Measurements from ENCODE around the gene PAX6.

Gene PAX6

GRCh38 chr11:31855466-31855865 lies 44.3 kb upstream of the PAX6 start:
- no peak for DNase-seq (ENCODE audit: low read depth in 1 of 2, low spot score in 1 of 2)
- TF ChIP-seq CTCF (IDR thresholded peaks at IDR 0.05; ENCODE audit: insufficient read depth, low read length) (no peak), SPI1 (IDR thresholded peaks at IDR 0.05; ENCODE audit: borderline replicate concordance, low read depth) (no peak), REST (IDR thresholded peaks at IDR 0.05; ENCODE audit: insufficient replicate concordance, low read depth) (no peak), POLR2AphosphoS5 (IDR thresholded peaks at IDR 0.05; ENCODE audit: low read depth) (no peak), GABPA (IDR thresholded peaks at IDR 0.05; ENCODE audit: low read depth) (no peak)
- peaks cover 3% of the 10 kb centered on the region for H3K27me3 ChIP-seq (ENCODE audit: insufficient read depth, poor library complexity, severe bottlenecking)
- no peak overlapping the region for H3K27ac ChIP-seq (replicated peaks)
- H3K4me3 ChIP-seq (replicated peaks; ENCODE audit: insufficient read depth, low read length): no peak overlapping the region

GRCh38 chr11:31850365-31850764 lies 39.2 kb upstream of the PAX6 start:
- Histone ChIP-seq H3K27me3 (ENCODE audit: insufficient read depth, poor library complexity, severe bottlenecking) (no peaks in the 10 kb centered on the region), H3K27ac (replicated peaks) (no peak overlapping the region), H3K4me3 (replicated peaks; ENCODE audit: insufficient read depth, low read length) (no peak overlapping the region)
- TF ChIP-seq REST (IDR thresholded peaks at IDR 0.05; ENCODE audit: insufficient replicate concordance, low read depth) (no peak), GABPA (IDR thresholded peaks at IDR 0.05; ENCODE audit: low read depth) (no peak), CTCF (IDR thresholded peaks at IDR 0.05; ENCODE audit: insufficient read depth, low read length) (no peak), POLR2AphosphoS5 (IDR thresholded peaks at IDR 0.05; ENCODE audit: low read depth) (no peak), SPI1 (IDR thresholded peaks at IDR 0.05; ENCODE audit: borderline replicate concordance, low read depth) (no peak)
- no peak for DNase-seq (ENCODE audit: low read depth in 1 of 2, low spot score in 1 of 2)

GRCh38 chr11:31847761-31848160 lies 36.6 kb upstream of the PAX6 start:
- Histone ChIP-seq H3K4me3 (replicated peaks; ENCODE audit: insufficient read depth, low read length) (no peak overlapping the region), H3K27me3 (ENCODE audit: insufficient read depth, poor library complexity, severe bottlenecking) (peaks cover 2% of the 10 kb centered on the region), H3K27ac (replicated peaks) (no peak overlapping the region)
- DNase-seq (ENCODE audit: low read depth in 1 of 2, low spot score in 1 of 2): no peak
- TF ChIP-seq SPI1 (IDR thresholded peaks at IDR 0.05; ENCODE audit: borderline replicate concordance, low read depth) (no peak), POLR2AphosphoS5 (IDR thresholded peaks at IDR 0.05; ENCODE audit: low read depth) (no peak), GABPA (IDR thresholded peaks at IDR 0.05; ENCODE audit: low read depth) (no peak), REST (IDR thresholded peaks at IDR 0.05; ENCODE audit: insufficient replicate concordance, low read depth) (no peak), CTCF (IDR thresholded peaks at IDR 0.05; ENCODE audit: insufficient read depth, low read length) (no peak)

All from HL-60 (cell line).